SK-N-SH (cell line): ENCODE data around the gene LGR4. TPM values are rescaled to one million over a fixed set of nuclear protein-coding genes. Genes with fewer than 3 reads are reported as not detected.

Experiments used
- CTCF ChIA-PET: fragments of 300-600, 350-600 bp; formaldehyde crosslinking; extraction: SDS; loops from one replicate; lab custom pipeline; 2021; lab: Yijun Ruan, JAX
- POLR2A ChIA-PET: fragments of 350-600 bp; sonication (Branson Sonifier 250); formaldehyde crosslinking; extraction: SDS; loops from one replicate; lab custom pipeline; 2020; ENCODE audit warnings: antibody characterized with exemption, inconsistent platforms; lab: Yijun Ruan, JAX
- DNase-seq: peaks from one replicate; pipeline ENCODE4 v3.0.0; 2012
- H2AFZ ChIP-seq: fragments of 200-600 bp; sonication (generic); 2 replicates; pipeline ENCODE4 v1.8.1; 2016; ENCODE audit warnings: antibody characterized with exemption, mild to moderate bottlenecking, low read depth
- H3F3A ChIP-seq: fragments of 200-600 bp; sonication (generic); replicated peaks from 2 replicates; pipeline ENCODE3; 2016; ENCODE audit warnings: antibody characterized with exemption, mild to moderate bottlenecking; ENCODE audit not compliant: insufficient read depth
- H3K27ac ChIP-seq, 2 experiments: fragments of 200-500 bp in 1 of 2; fragments of 200-600 bp in 1 of 2; sonication (Bioruptor generic) in 1 of 2; sonication (generic), shearing (Covaris generic) in 1 of 2; 2 replicates each; pipeline versions ENCODE4 v1.5.1 to v1.6.1; 2014 to 2016; ENCODE audit warnings: low read depth in 2 of 2, inconsistent platforms in 1 of 2, low read length in 1 of 2, mild to moderate bottlenecking in 1 of 2, mixed read lengths in 1 of 2
- H3K27me3 ChIP-seq: fragments of 200-600 bp; sonication (generic), shearing (Covaris generic); 2 replicates; pipeline ENCODE4 v1.6.1; 2016; ENCODE audit warnings: mixed run types; ENCODE audit not compliant: insufficient read depth
- H3K36me3 ChIP-seq, 2 experiments: fragments of 200-500 bp in 1 of 2; fragments of 200-600 bp in 1 of 2; sonication (Bioruptor generic) in 1 of 2; sonication (generic) in 1 of 2; replicated peaks in 1 of 2; 2 replicates each; pipeline versions ENCODE3 to v1.5.1; 2014 to 2016; ENCODE audit warnings: low read length in 1 of 2, mild to moderate bottlenecking in 1 of 2; ENCODE audit not compliant: insufficient read depth in 2 of 2, control insufficient read depth in 1 of 2
- H3K4me1 ChIP-seq, 2 experiments: fragments of 200-500 bp in 1 of 2; fragments of 200-600 bp in 1 of 2; sonication (Bioruptor generic) in 1 of 2; sonication (generic), shearing (Covaris generic) in 1 of 2; 2 replicates each; pipeline versions ENCODE4 v1.5.1 to v1.6.1; 2014 to 2016; ENCODE audit warnings: low read depth in 1 of 2, low read length in 1 of 2, mixed run types in 1 of 2; ENCODE audit not compliant: insufficient read depth in 2 of 2, control insufficient read depth in 1 of 2
- H3K4me2 ChIP-seq: fragments of 200-600 bp; sonication (generic), shearing (Covaris generic); 2 replicates; pipeline ENCODE4 v1.6.1; 2017; ENCODE audit warnings: mixed run types
- H3K4me3 ChIP-seq, 2 experiments: fragments of 200-500 bp in 1 of 2; fragments of 200-600 bp in 1 of 2; sonication (Bioruptor generic) in 1 of 2; sonication (generic), shearing (Covaris generic) in 1 of 2; 2 replicates each; pipeline versions ENCODE4 v1.5.1 to v1.8.1; 2014 to 2016; ENCODE audit warnings: low read depth in 2 of 2, inconsistent platforms in 1 of 2, low read length in 1 of 2, mild to moderate bottlenecking in 1 of 2, mixed read lengths in 1 of 2, moderate library complexity in 1 of 2
- H3K79me2 ChIP-seq: fragments of 200-600 bp; sonication (generic); 2 replicates; pipeline ENCODE4 v1.8.1; 2017; ENCODE audit warnings: mild to moderate bottlenecking; ENCODE audit not compliant: insufficient read depth
- H3K9ac ChIP-seq: fragments of 200-600 bp; sonication (generic); 2 replicates; pipeline ENCODE4 v1.6.1; 2017; ENCODE audit warnings: mixed run types
- H3K9me2 ChIP-seq: fragments of 200-600 bp; sonication (generic); 2 replicates; pipeline ENCODE4 v1.6.1; 2017; ENCODE audit warnings: mixed run types
- H3K9me3 ChIP-seq: fragments of 200-600 bp; sonication (generic); 2 replicates; pipeline ENCODE4 v1.6.1; 2017; ENCODE audit warnings: mixed run types, mild to moderate bottlenecking, moderate library complexity
- H4K20me1 ChIP-seq: fragments of 200-600 bp; sonication (generic); 2 replicates; pipeline ENCODE4 v1.6.1; 2017; ENCODE audit warnings: mild to moderate bottlenecking, mixed run types; ENCODE audit not compliant: insufficient read depth
- ELF1 ChIP-seq: IDR thresholded peaks from 2 replicates; pipeline ENCODE4 v1.4.0; 2012
- EP300 ChIP-seq, 2 experiments: IDR thresholded peaks; 2 replicates each; pipeline versions ENCODE4 v1.4.0 to v1.6.1; 2012; ENCODE audit warnings: borderline replicate concordance in 1 of 2, low read depth in 1 of 2, low read length in 1 of 2
- EZH2phosphoT487 ChIP-seq: fragments of 200-600 bp; sonication (generic); IDR thresholded peaks from 2 replicates; pipeline ENCODE4 v1.6.1; 2017; ENCODE audit warnings: low read depth, mixed run types, mild to moderate bottlenecking, antibody characterized with exemption, moderate library complexity, borderline replicate concordance
- GABPA ChIP-seq: IDR thresholded peaks from 2 replicates; pipeline ENCODE4 v1.4.0; 2012; ENCODE audit warnings: low read depth, mild to moderate bottlenecking
- NRF1 ChIP-seq: IDR thresholded peaks from 2 replicates; pipeline ENCODE4 v1.6.1; 2012; ENCODE audit warnings: low read depth, mild to moderate bottlenecking, low read length
- PBX3 ChIP-seq: IDR thresholded peaks from 2 replicates; pipeline ENCODE4; 2012
- RAD21 ChIP-seq: IDR thresholded peaks from 2 replicates; pipeline ENCODE4 v1.6.1; 2012; ENCODE audit warnings: mild to moderate bottlenecking, low read length
- RCOR1 ChIP-seq: fragments of 150-350 bp; IDR thresholded peaks from 2 replicates; pipeline ENCODE4 v1.6.1; 2017; ENCODE audit warnings: antibody characterized with exemption, low read length
- RFX5 ChIP-seq: IDR thresholded peaks from 2 replicates; pipeline ENCODE4 v1.6.1; 2012; ENCODE audit warnings: mild to moderate bottlenecking, improper control_type of control experiment, low read length
- RXRA ChIP-seq: IDR thresholded peaks from 2 replicates; pipeline ENCODE4 v1.4.0; 2012; ENCODE audit warnings: low read depth, mild to moderate bottlenecking, borderline replicate concordance
- USF1 ChIP-seq: IDR thresholded peaks from 2 replicates; pipeline ENCODE4 v1.4.0; 2012; ENCODE audit warnings: low read depth, borderline replicate concordance
- WGBS: methylation state at CpG from one replicate; pipeline ENCODE4 v1.1.6; 2017; ENCODE audit warnings: low lambda C conversion rate; 5-methylcytosine and 5-hydroxymethylcytosine counted together
- polyA plus RNA-seq, 3 experiments: library from polyadenylated mRNA; depleted of rRNA; stranded (reverse); fragments of >200 nt; gene quantifications; 2 replicates each; pipeline ENCODE4 v1.2.3, GENCODE V29; 2012

LGR4 gene
- polyA plus RNA-seq, 1 of the 3 experiments (the other 2 are of a cell fraction) = 2.6 TPM

- Histone ChIP-seq H2AFZ (no peak overlapping the region), H3K27ac (no peak overlapping the region), H4K20me1 (no peaks in the 10 kb centered on the region), H3K9me2 (no peaks in the 10 kb centered on the region), H3K4me3 (no peak overlapping the region), H3K79me2 (no peaks in the 10 kb centered on the region), H3K9ac (no peak overlapping the region), H3K36me3 (no peaks in the 10 kb centered on the region), H3K4me1 (no peaks in the 10 kb centered on the region; a peak in 1 of 4 replicates), H3F3A (no peaks in the 10 kb centered on the region), H3K4me2 (no peak overlapping the region), H3K27me3 (no peaks in the 10 kb centered on the region), H3K9me3 (no peaks in the 10 kb centered on the region)
- WGBS = 98% methylated on average over 3 of the region's 3 CpGs
- TF ChIP-seq ELF1 = no peak
- no peak for TF ChIP-seq RCOR1
- no peak for TF ChIP-seq EP300 (IDR thresholded peaks at IDR 0.05; ENCODE audit: borderline replicate concordance in 1 of 2, low read depth in 1 of 2, low read length in 1 of 2)
- TF ChIP-seq RAD21 = no peak
- TF ChIP-seq RXRA = no peak
- TF ChIP-seq USF1 = no peak
- no peak for TF ChIP-seq PBX3
- no peak for DNase-seq
- ChIA-PET CTCF (interaction anchor here (0.8 kb wide), 1 partner anchor 231 kb away, joined by 3 read pairs; no protein-coding TSS in a partner anchor), POLR2A (no interaction called here)
Measured at GRCh38 chr11:27414644-27415043, 57.9 kb downstream of the LGR4 start.

GRCh38 chr11:27413218-27413617 is 59.4 kb downstream of the LGR4 start:
- Histone ChIP-seq H3K36me3 (no peaks in the 10 kb centered on the region), H4K20me1 (no peaks in the 10 kb centered on the region), H3K9me2 (no peaks in the 10 kb centered on the region), H3K4me3 (no peak overlapping the region), H3K9me3 (no peaks in the 10 kb centered on the region), H3F3A (no peaks in the 10 kb centered on the region), H3K4me2 (no peak overlapping the region), H3K9ac (no peak overlapping the region), H3K79me2 (no peaks in the 10 kb centered on the region), H3K4me1 (no peaks in the 10 kb centered on the region; a peak in 2 of 4 replicates), H3K27me3 (no peaks in the 10 kb centered on the region), H2AFZ (no peak overlapping the region), H3K27ac (no peak overlapping the region)
- no peak for DNase-seq
- ChIA-PET CTCF (interaction anchor here (0.6 to 1.9 kb wide), 2 partner anchors 86 to 323 kb away, joined by 4 read pairs; no protein-coding TSS in a partner anchor), POLR2A (no interaction called here)
- no peak for TF ChIP-seq EP300 (IDR thresholded peaks at IDR 0.05; ENCODE audit: borderline replicate concordance in 1 of 2, low read depth in 1 of 2, low read length in 1 of 2)
- TF ChIP-seq EZH2phosphoT487 = no peak
- TF ChIP-seq NRF1 = no peak
- TF ChIP-seq RFX5 = no peak
- TF ChIP-seq GABPA = no peak
- 90% methylated on average over 5 of the region's 5 CpGs for WGBS
